ENCODE measurements around the gene PLCB1.

PLCB1 gene

DNA sequence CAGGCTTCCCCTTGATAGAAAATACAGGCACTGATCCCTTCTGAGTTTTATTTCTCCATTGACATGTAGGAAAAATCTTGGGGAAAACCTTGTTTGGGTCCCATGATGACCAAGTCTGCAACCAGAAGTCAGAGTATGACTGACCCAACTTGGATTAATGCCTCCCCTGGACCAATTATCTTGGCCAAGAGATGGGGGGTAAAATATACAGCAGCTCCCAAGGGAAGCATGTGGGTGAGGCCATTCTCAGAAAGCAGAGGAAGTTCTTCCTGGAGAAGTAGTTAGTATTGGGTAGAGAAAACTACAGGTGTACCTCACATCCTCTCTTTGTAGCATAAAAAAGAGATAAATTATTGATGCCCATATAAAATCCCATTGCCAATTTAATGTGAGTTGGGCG is 651.7 kb downstream of the PLCB1 start:
- Histone ChIP-seq H4K8ac (ENCODE audit: low read depth, low read length) (no peak overlapping the region), H2BK12ac (ENCODE audit: low read length) (no peak overlapping the region), H3K9me3 (replicated peaks in 1 of 2; ENCODE audit: control insufficient read depth in 2 of 2, insufficient read depth in 1 of 2, low read depth in 1 of 2, low read length in 2 of 2) (peaks cover 0 to 4% of the 10 kb centered on the region in 2 donors), H2BK15ac (ENCODE audit: low read length) (no peak overlapping the region), H3K4me2 (ENCODE audit: insufficient read depth, low read length, poor library complexity, severe bottlenecking) (no peak overlapping the region), H3K79me1 (ENCODE audit: low read depth, low read length) (no peaks in the 10 kb centered on the region), H3K9ac (ENCODE audit: low read depth, low read length, poor library complexity) (no peak overlapping the region), H3K18ac (ENCODE audit: low read length) (no peak overlapping the region), H2BK5ac (ENCODE audit: low read length) (no peak overlapping the region), H3K4me1 (ENCODE audit: control insufficient read depth in 2 of 2, insufficient read depth in 1 of 2, low read depth in 1 of 2, low read length in 2 of 2) (peaks cover under 1 to 12% of the 10 kb centered on the region in 2 donors), H2AK5ac (ENCODE audit: low read depth, low read length) (no peak overlapping the region), H2AFZ (ENCODE audit: low read length) (no peak overlapping the region), H2BK120ac (ENCODE audit: low read depth, low read length) (no peak overlapping the region), H3K4me3 (ENCODE audit: low read length in 2 of 2) (no peak overlapping the region), H4K91ac (ENCODE audit: low read depth, low read length, poor library complexity) (no peak overlapping the region), H3K27me3 (ENCODE audit: control insufficient read depth in 3 of 3, insufficient read depth in 3 of 3, low read depth in 1 of 3, low read length in 3 of 3) (no peaks in the 10 kb centered on the region), H3K23ac (ENCODE audit: low read depth, low read length, poor library complexity) (no peak overlapping the region), H3K27ac (replicated peaks; ENCODE audit: low read length) (no peak overlapping the region), H3K4ac (ENCODE audit: low read length) (no peak overlapping the region), H3K14ac (ENCODE audit: low read length) (no peak overlapping the region), H3K36me3 (replicated peaks in 1 of 2; ENCODE audit: control insufficient read depth in 2 of 2, insufficient read depth in 2 of 2, low read length in 2 of 2) (no peaks in the 10 kb centered on the region)
- DNase-seq (ENCODE audit: low spot score): no peak
- no CpG with 5 or more reads among the region's 1 CpG for WGBS, 2 donors (ENCODE audit: extremely low coverage in 2 of 2, insufficient read length in 2 of 2, insufficient replicate concordance in 1 of 2)

DNA sequence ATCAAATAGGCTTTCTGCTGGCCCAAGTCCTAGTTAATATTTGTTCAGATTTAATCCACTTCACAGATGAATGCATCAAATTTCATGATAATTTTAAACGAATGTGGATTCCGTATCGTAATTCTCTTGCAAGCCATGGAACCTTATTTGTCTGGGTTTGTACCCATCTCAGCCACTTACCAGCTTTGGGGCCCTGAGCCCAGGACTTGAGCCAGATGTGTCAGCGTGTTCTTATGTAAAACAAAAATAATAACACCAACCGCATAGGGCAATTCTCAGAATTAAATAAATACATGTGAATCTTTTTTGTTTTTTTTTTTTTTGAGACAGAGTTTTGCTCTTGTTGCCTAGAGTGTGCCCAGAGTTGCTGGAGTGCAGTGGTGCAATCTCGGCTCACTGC is 654.3 kb downstream of the PLCB1 start:
- Histone ChIP-seq H3K4me1 (ENCODE audit: control insufficient read depth in 2 of 2, insufficient read depth in 1 of 2, low read depth in 1 of 2, low read length in 2 of 2) (peaks cover 3 to 8% of the 10 kb centered on the region in 2 donors), H3K23ac (ENCODE audit: low read depth, low read length, poor library complexity) (no peak overlapping the region), H2AK5ac (ENCODE audit: low read depth, low read length) (no peak overlapping the region), H3K14ac (ENCODE audit: low read length) (no peak overlapping the region), H2BK15ac (ENCODE audit: low read length) (no peak overlapping the region), H3K79me1 (ENCODE audit: low read depth, low read length) (no peaks in the 10 kb centered on the region), H3K4me2 (ENCODE audit: insufficient read depth, low read length, poor library complexity, severe bottlenecking) (no peak overlapping the region), H3K4ac (ENCODE audit: low read length) (no peak overlapping the region), H3K4me3 (ENCODE audit: low read length in 2 of 2) (no peak overlapping the region), H3K18ac (ENCODE audit: low read length) (no peak overlapping the region), H2BK120ac (ENCODE audit: low read depth, low read length) (no peak overlapping the region), H2BK12ac (ENCODE audit: low read length) (no peak overlapping the region), H3K36me3 (replicated peaks in 1 of 2; ENCODE audit: control insufficient read depth in 2 of 2, insufficient read depth in 2 of 2, low read length in 2 of 2) (peaks cover 0 to 2% of the 10 kb centered on the region in 2 donors), H3K9me3 (replicated peaks in 1 of 2; ENCODE audit: control insufficient read depth in 2 of 2, insufficient read depth in 1 of 2, low read depth in 1 of 2, low read length in 2 of 2) (peaks cover 2 to 3% of the 10 kb centered on the region in 2 donors), H2AFZ (ENCODE audit: low read length) (no peak overlapping the region), H3K27ac (replicated peaks; ENCODE audit: low read length) (no peak overlapping the region), H4K91ac (ENCODE audit: low read depth, low read length, poor library complexity) (no peak overlapping the region), H3K9ac (ENCODE audit: low read depth, low read length, poor library complexity) (no peak overlapping the region), H4K8ac (ENCODE audit: low read depth, low read length) (no peak overlapping the region), H2BK5ac (ENCODE audit: low read length) (no peak overlapping the region), H3K27me3 (ENCODE audit: control insufficient read depth in 3 of 3, insufficient read depth in 3 of 3, low read depth in 1 of 3, low read length in 3 of 3) (no peaks in the 10 kb centered on the region)
- no CpG with 5 or more reads among the region's 6 CpGs for WGBS, 2 donors (ENCODE audit: extremely low coverage in 2 of 2, insufficient read length in 2 of 2, insufficient replicate concordance in 1 of 2)
- DNase-seq (ENCODE audit: low spot score): no peak

- no peak overlapping the region for H2BK15ac ChIP-seq (ENCODE audit: low read length)
- no peak overlapping the region for H3K4me2 ChIP-seq (ENCODE audit: insufficient read depth, low read length, poor library complexity, severe bottlenecking)
- no peak for DNase-seq (ENCODE audit: low spot score)
Observed at GRCh38 chr20:8787090-8787489, 655.0 kb downstream of the PLCB1 start.

GRCh38 chr20:8788275-8788674 is 656.2 kb downstream of the PLCB1 start:
- no peak overlapping the region for H3K4me2 ChIP-seq (ENCODE audit: insufficient read depth, low read length, poor library complexity, severe bottlenecking)
- H4K91ac ChIP-seq (ENCODE audit: low read depth, low read length, poor library complexity): no peak overlapping the region
- H3K79me1 ChIP-seq (ENCODE audit: low read depth, low read length): no peaks in the 10 kb centered on the region
- H3K4ac ChIP-seq (ENCODE audit: low read length): no peak overlapping the region
- H3K23ac ChIP-seq (ENCODE audit: low read depth, low read length, poor library complexity): no peak overlapping the region
- no peak for DNase-seq (ENCODE audit: low spot score)
- no peak overlapping the region for H3K27ac ChIP-seq (replicated peaks; ENCODE audit: low read length)
- no peaks in the 10 kb centered on the region for H3K27me3 ChIP-seq (ENCODE audit: control insufficient read depth in 3 of 3, insufficient read depth in 3 of 3, low read depth in 1 of 3, low read length in 3 of 3)
- H3K14ac ChIP-seq (ENCODE audit: low read length): no peak overlapping the region
- no peak overlapping the region for H2BK12ac ChIP-seq (ENCODE audit: low read length)
- H2BK15ac ChIP-seq (ENCODE audit: low read length): no peak overlapping the region
- H2BK5ac ChIP-seq (ENCODE audit: low read length): no peak overlapping the region
- H2AFZ ChIP-seq (ENCODE audit: low read length): no peak overlapping the region
- no peak overlapping the region for H2AK5ac ChIP-seq (ENCODE audit: low read depth, low read length)
- WGBS, 2 donors (ENCODE audit: extremely low coverage in 2 of 2, insufficient read length in 2 of 2, insufficient replicate concordance in 1 of 2): no CpG with 5 or more reads among the region's 2 CpGs
- H3K9ac ChIP-seq (ENCODE audit: low read depth, low read length, poor library complexity): no peak overlapping the region
- peaks cover 0 to 6% of the 10 kb centered on the region in 2 donors for H3K36me3 ChIP-seq (replicated peaks in 1 of 2; ENCODE audit: control insufficient read depth in 2 of 2, insufficient read depth in 2 of 2, low read length in 2 of 2)
- H3K9me3 ChIP-seq (replicated peaks in 1 of 2; ENCODE audit: control insufficient read depth in 2 of 2, insufficient read depth in 1 of 2, low read depth in 1 of 2, low read length in 2 of 2): peaks cover 0 to 2% of the 10 kb centered on the region in 2 donors
- H2BK120ac ChIP-seq (ENCODE audit: low read depth, low read length): no peak overlapping the region
- H3K4me1 ChIP-seq (ENCODE audit: control insufficient read depth in 2 of 2, insufficient read depth in 1 of 2, low read depth in 1 of 2, low read length in 2 of 2): peaks cover 3 to 8% of the 10 kb centered on the region in 2 donors
- H3K18ac ChIP-seq (ENCODE audit: low read length): no peak overlapping the region
- H3K4me3 ChIP-seq (ENCODE audit: low read length in 2 of 2): no peak overlapping the region
- H4K8ac ChIP-seq (ENCODE audit: low read depth, low read length): no peak overlapping the region

More at GRCh38 chr20:8787090-8787489, 655.0 kb downstream of the PLCB1 start:
- H3K9ac ChIP-seq (ENCODE audit: low read depth, low read length, poor library complexity): no peak overlapping the region
- H2AK5ac ChIP-seq (ENCODE audit: low read depth, low read length): no peak overlapping the region
- H4K91ac ChIP-seq (ENCODE audit: low read depth, low read length, poor library complexity): no peak overlapping the region
- no peak overlapping the region for H2BK120ac ChIP-seq (ENCODE audit: low read depth, low read length)
- peaks cover 0 to 6% of the 10 kb centered on the region in 2 donors for H3K36me3 ChIP-seq (replicated peaks in 1 of 2; ENCODE audit: control insufficient read depth in 2 of 2, insufficient read depth in 2 of 2, low read length in 2 of 2)
- H3K4me3 ChIP-seq (ENCODE audit: low read length in 2 of 2): no peak overlapping the region
- H3K27me3 ChIP-seq (ENCODE audit: control insufficient read depth in 3 of 3, insufficient read depth in 3 of 3, low read depth in 1 of 3, low read length in 3 of 3): no peaks in the 10 kb centered on the region
- H2BK12ac ChIP-seq (ENCODE audit: low read length): no peak overlapping the region
- peaks cover 3 to 8% of the 10 kb centered on the region in 2 donors for H3K4me1 ChIP-seq (ENCODE audit: control insufficient read depth in 2 of 2, insufficient read depth in 1 of 2, low read depth in 1 of 2, low read length in 2 of 2)
- no peaks in the 10 kb centered on the region for H3K79me1 ChIP-seq (ENCODE audit: low read depth, low read length)
- no peak overlapping the region for H3K4ac ChIP-seq (ENCODE audit: low read length)
- H3K23ac ChIP-seq (ENCODE audit: low read depth, low read length, poor library complexity): no peak overlapping the region
- no peak overlapping the region for H4K8ac ChIP-seq (ENCODE audit: low read depth, low read length)
- WGBS, 2 donors (ENCODE audit: extremely low coverage in 2 of 2, insufficient read length in 2 of 2, insufficient replicate concordance in 1 of 2): no CpG with 5 or more reads among the region's 3 CpGs
- no peak overlapping the region for H2BK5ac ChIP-seq (ENCODE audit: low read length)
- no peak overlapping the region for H3K14ac ChIP-seq (ENCODE audit: low read length)
- H3K18ac ChIP-seq (ENCODE audit: low read length): no peak overlapping the region
- H3K9me3 ChIP-seq (replicated peaks in 1 of 2; ENCODE audit: control insufficient read depth in 2 of 2, insufficient read depth in 1 of 2, low read depth in 1 of 2, low read length in 2 of 2): peaks cover 0 to 2% of the 10 kb centered on the region in 2 donors
- no peak overlapping the region for H2AFZ ChIP-seq (ENCODE audit: low read length)
- H3K27ac ChIP-seq (replicated peaks; ENCODE audit: low read length): no peak overlapping the region

All from neuronal stem cell (in vitro differentiated cells).